ENCODE measurements around the gene ZNF76.

ZNF76 gene

GRCh38 chr6:35259194-35259947 is at the start of gene ZNF76:
Gene ZNF76 (plus strand): TSS chr6:35259735. CDS start chr6:35281152, 21,417 bp downstream.
- DNase-seq (ENCODE audit: low spot score), result peak; percentile 99

GRCh38 chr6:35213298-35213791 is 46.2 kb upstream of the ZNF76 start:
- DNase-seq (ENCODE audit: low spot score), result peak; percentile 97

GRCh38 chr6:35213824-35214756 is 45.4 kb upstream of the ZNF76 start, which contains the start of gene SCUBE3:
Gene SCUBE3 (plus strand): TSS chr6:35213956. CDS start chr6:35214419, 463 bp downstream.
- DNase-seq (ENCODE audit: low spot score), result peak; percentile 90

GRCh38 chr6:35214869-35215664 is 44.5 kb upstream of the ZNF76 start:
- DNase-seq (ENCODE audit: low spot score), result peak; percentile 40

- DNase-seq (ENCODE audit: low spot score), result no peak
These were observed 43.7 kb upstream of the ZNF76 start for GRCh38 chr6:35215665-35216411.

- no peak for DNase-seq (ENCODE audit: low spot score)
These were observed 43.2 kb upstream of the ZNF76 start for GRCh38 chr6:35216412-35216732.

GRCh38 chr6:35216851-35217811 is 42.4 kb upstream of the ZNF76 start:
- DNase-seq (ENCODE audit: low spot score), result peak; percentile 63

- no peak for DNase-seq (ENCODE audit: low spot score)
These were observed 41.5 kb upstream of the ZNF76 start for GRCh38 chr6:35218021-35218420.

- DNase-seq (ENCODE audit: low spot score), result no peak
These were observed 41.1 kb upstream of the ZNF76 start for GRCh38 chr6:35218456-35218855.

GRCh38 chr6:35219683-35220326 is 39.7 kb upstream of the ZNF76 start:
- no peak for DNase-seq (ENCODE audit: low spot score)

- DNase-seq (ENCODE audit: low spot score), result no peak
These were observed 38.8 kb upstream of the ZNF76 start for GRCh38 chr6:35220711-35221110.

GRCh38 chr6:35223396-35223795 is 36.1 kb upstream of the ZNF76 start:
- DNase-seq (ENCODE audit: low spot score), result no peak

- DNase-seq (ENCODE audit: low spot score), result no peak
These were observed 34.8 kb upstream of the ZNF76 start for GRCh38 chr6:35224720-35225119.

- DNase-seq (ENCODE audit: low spot score), result no peak
These were observed 31.1 kb upstream of the ZNF76 start for GRCh38 chr6:35228481-35228880.

- no peak for DNase-seq (ENCODE audit: low spot score)
These were observed 30.2 kb upstream of the ZNF76 start for GRCh38 chr6:35229304-35229703.

GRCh38 chr6:35230498-35230897 is 29.0 kb upstream of the ZNF76 start:
- no peak for DNase-seq (ENCODE audit: low spot score)

- no peak for DNase-seq (ENCODE audit: low spot score)
These were observed 28.6 kb upstream of the ZNF76 start for GRCh38 chr6:35230950-35231349.

GRCh38 chr6:35231563-35231962 is 28.0 kb upstream of the ZNF76 start:
- DNase-seq (ENCODE audit: low spot score), result no peak

- DNase-seq (ENCODE audit: low spot score), result no peak
These were observed 24.6 kb upstream of the ZNF76 start for GRCh38 chr6:35234901-35235300.

- DNase-seq (ENCODE audit: low spot score), result no peak
These were observed 23.3 kb upstream of the ZNF76 start for GRCh38 chr6:35236223-35236622.

All from iPS-NIHi11 (cell line).